MCF 10A (cell line): ENCODE data around the gene PLEKHH1. TPM values are rescaled to one million over a fixed set of nuclear protein-coding genes. Genes with fewer than 3 reads are reported as not detected.

ENCODE experiments used
- BruUV-seq: library from RNA; stranded (reverse); fragments of 400-500 nt; replicated peaks from 2 replicates; lab custom pipeline; 2021; lab: Mats Ljungman, UMichigan
- CTCF ChIA-PET: fragments of 300-600 bp; sonication (Branson Sonifier 250); formaldehyde crosslinking; extraction: SDS; loops from one replicate; lab custom pipeline; 2021; ENCODE audit warnings: antibody characterized with exemption, inconsistent platforms; lab: Yijun Ruan, JAX
- POLR2A ChIA-PET: fragments of 300-600, 350-650 bp; sonication (Branson Sonifier 250); formaldehyde crosslinking; extraction: SDS; loops from one replicate; lab custom pipeline; 2020; ENCODE audit warnings: antibody characterized with exemption, inconsistent platforms; lab: Yijun Ruan, JAX
- DNase-seq: peaks from one replicate; pipeline ENCODE4 v3.0.0-alpha.2; 2018; ENCODE audit not compliant: unreplicated experiment
- H3K27ac Mint-ChIP-seq: one replicate; pipeline ENCODE4 v1.8.0; 2022; ENCODE audit warnings: mild to moderate bottlenecking, low read depth, mixed read lengths; ENCODE audit not compliant: unreplicated experiment
- H3K27me3 Mint-ChIP-seq: one replicate; pipeline ENCODE4 v1.8.0; 2022; ENCODE audit warnings: mixed read lengths; ENCODE audit not compliant: insufficient read depth, unreplicated experiment
- H3K36me3 Mint-ChIP-seq: one replicate; pipeline ENCODE4 v1.8.0; 2022; ENCODE audit warnings: mild to moderate bottlenecking, moderate library complexity, mixed read lengths; ENCODE audit not compliant: insufficient read depth, unreplicated experiment
- H3K4me1 Mint-ChIP-seq: one replicate; pipeline ENCODE4 v1.8.0; 2022; ENCODE audit warnings: mixed read lengths; ENCODE audit not compliant: insufficient read depth, unreplicated experiment
- H3K4me3 Mint-ChIP-seq: one replicate; pipeline ENCODE4 v1.8.0; 2022; ENCODE audit warnings: mild to moderate bottlenecking, moderate library complexity, mixed read lengths; ENCODE audit not compliant: unreplicated experiment
- H3K9me3 Mint-ChIP-seq: one replicate; pipeline ENCODE4 v1.8.0; 2022; ENCODE audit warnings: mixed read lengths; ENCODE audit not compliant: unreplicated experiment
- CTCF ChIP-seq: fragments of 200-600 bp; IDR thresholded peaks from one replicate; pipeline ENCODE4 v1.8.0; 2022; ENCODE audit warnings: antibody characterized with exemption, mild to moderate bottlenecking; ENCODE audit not compliant: unreplicated experiment
- intact Hi-C: fragments of 100-400 bp; cut with micrococcal nuclease; formaldehyde crosslinking; loops from 2 replicates; pipeline ENCODE4 v1.14.1; 2022
- total RNA-seq: library from RNA; stranded (reverse); gene quantifications from 2 replicates; pipeline ENCODE4 v1.2.3, GENCODE V29; 2022

PLEKHH1 gene
- total RNA-seq, 1 experiment from 2014 or later, result 5.8 TPM

- ChIA-PET CTCF (interaction anchor here (0.6 to 1.5 kb wide), 2 partner anchors 40 to 59 kb away, joined by 3 to 5 read pairs; no protein-coding TSS in a partner anchor), POLR2A (interaction anchor here (0.6 kb wide), 1 partner anchor 22 kb away, joined by 4 read pairs; no protein-coding TSS in a partner anchor)
- H3K4me1 Mint-ChIP-seq, result peaks cover 11% of the 10 kb centered on the region
- H3K36me3 Mint-ChIP-seq, result no peaks in the 10 kb centered on the region
- no peak overlapping the region for H3K27ac Mint-ChIP-seq
- intact Hi-C loops, result no loop called here
- no peaks in the 10 kb centered on the region for H3K9me3 Mint-ChIP-seq
- no peak overlapping the region for H3K4me3 Mint-ChIP-seq
- no peak for TF ChIP-seq CTCF
- BruUV-seq, result no TSS peak
- no peaks in the 10 kb centered on the region for H3K27me3 Mint-ChIP-seq
- DNase-seq, result no peak
Observed at GRCh38 chr14:67486890-67487289, 46.2 kb upstream of the PLEKHH1 start.

GRCh38 chr14:67487332-67487731 is 45.8 kb upstream of the PLEKHH1 start:
- Mint-ChIP-seq H3K27me3 (no peaks in the 10 kb centered on the region), H3K9me3 (peaks cover 2% of the 10 kb centered on the region), H3K36me3 (no peaks in the 10 kb centered on the region), H3K4me3 (no peak overlapping the region), H3K27ac (no peak overlapping the region), H3K4me1 (peaks cover 11% of the 10 kb centered on the region)
- POLR2A ChIA-PET, result interaction anchor here (0.6 kb wide), 1 partner anchor 22 kb away, joined by 4 read pairs; no protein-coding TSS in a partner anchor
- no peak for DNase-seq
- TF ChIP-seq CTCF, result no peak
- BruUV-seq, result no TSS peak
- intact Hi-C loops, result no loop called here
- CTCF ChIA-PET, result interaction anchor here (1.5 kb wide), 1 partner anchor 39 kb away, joined by 5 read pairs; no protein-coding TSS in a partner anchor

GRCh38 chr14:67487937-67488893 is 44.9 kb upstream of the PLEKHH1 start, which contains the start of gene TMEM229B:
Gene TMEM229B (minus strand): TSS chr14:67488721. CDS start chr14:67473923, 14,798 bp downstream.
- intact Hi-C loops, result no loop called here
- TF ChIP-seq CTCF, result no peak
- H3K9me3 Mint-ChIP-seq, result peaks cover 10% of the 10 kb centered on the region
- DNase-seq, result no peak
- BruUV-seq, result no TSS peak
- CTCF ChIA-PET, result interaction anchor here (0.6 to 1.5 kb wide), 3 partner anchors 19 to 76 kb away, joined by 3 to 5 read pairs (median 4); no protein-coding TSS in a partner anchor
- peak within 1 kb of the TSS; percentile 61 for H3K27ac Mint-ChIP-seq
- POLR2A ChIA-PET, result no interaction called here
- H3K4me1 Mint-ChIP-seq, result peaks cover 11% of the 10 kb centered on the region
- H3K36me3 Mint-ChIP-seq, result no peaks in the 10 kb centered on the region
- H3K27me3 Mint-ChIP-seq, result no peaks in the 10 kb centered on the region
- no peak within 1 kb of the TSS for H3K4me3 Mint-ChIP-seq

- ChIA-PET CTCF (no interaction called here), POLR2A (no interaction called here)
- H3K4me1 Mint-ChIP-seq, result peaks cover 11% of the 10 kb centered on the region
- peaks cover 11% of the 10 kb centered on the region for H3K9me3 Mint-ChIP-seq
- TF ChIP-seq CTCF, result no peak
- H3K36me3 Mint-ChIP-seq, result no peaks in the 10 kb centered on the region
- BruUV-seq, result no TSS peak
- intact Hi-C loops, result no loop called here
- DNase-seq, result peak; percentile 65
- no peak overlapping the region for H3K4me3 Mint-ChIP-seq
- no peaks in the 10 kb centered on the region for H3K27me3 Mint-ChIP-seq
- H3K27ac Mint-ChIP-seq, result peak overlapping the region; percentile 47
Observed at GRCh38 chr14:67490196-67490595, 42.9 kb upstream of the PLEKHH1 start.
